HG03558 (cell line): ENCODE results near the gene VRK3.
A peak's percentile ranks its signal among the peaks of the same experiment; 100 is the strongest.

ENCODE experiments used
- ATAC-seq: cut with Tn5 transposase; IDR thresholded peaks from one replicate; pipeline ENCODE4 v1.9.1; 2021; ENCODE audit warnings: moderate number of reproducible peaks; ENCODE audit not compliant: unreplicated experiment; ENCODE audit errors: extremely low read depth

Gene VRK3

DNA sequence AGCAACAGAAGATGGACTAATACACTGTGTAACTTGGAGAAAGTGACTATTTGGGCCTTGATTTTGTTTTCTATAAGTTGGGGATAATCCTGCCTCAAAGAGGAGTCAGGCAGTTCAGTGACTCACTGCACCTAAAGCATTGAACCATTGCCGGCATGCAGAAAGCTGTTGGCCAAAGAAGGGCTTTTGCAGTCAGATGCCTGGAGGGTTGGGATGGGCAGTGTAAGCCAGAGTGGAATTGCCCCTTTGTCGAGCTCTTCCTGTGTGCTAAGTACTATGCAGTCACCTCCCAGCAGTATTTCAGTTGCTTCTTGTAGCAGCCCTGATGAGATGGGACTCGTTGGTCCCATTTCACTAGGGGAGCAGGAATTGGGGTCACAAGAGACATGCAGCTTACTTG is 11.7 kb upstream of the VRK3 start:
- no peak for ATAC-seq

DNA sequence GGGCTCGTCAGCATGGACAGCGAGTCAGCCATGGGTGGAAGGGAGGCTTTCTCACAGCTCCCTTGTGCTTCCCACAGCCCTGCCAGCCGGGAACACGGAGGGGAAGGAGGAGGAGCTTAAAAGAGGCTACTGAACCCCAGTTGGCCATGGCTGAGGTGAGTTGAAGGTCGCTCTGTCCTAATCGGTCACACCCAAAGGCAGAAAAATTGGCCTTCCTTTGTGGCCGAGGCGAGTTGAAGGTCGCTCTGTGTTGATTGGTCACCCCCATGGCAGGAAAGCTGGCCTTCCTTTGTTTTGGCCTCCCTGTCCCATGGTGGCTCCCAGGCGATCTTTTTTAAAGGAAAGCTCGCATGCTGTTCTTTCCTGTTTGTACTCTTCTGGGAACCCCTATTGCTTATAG is 5.8 kb upstream of the VRK3 start:
- ATAC-seq = no peak

DNA sequence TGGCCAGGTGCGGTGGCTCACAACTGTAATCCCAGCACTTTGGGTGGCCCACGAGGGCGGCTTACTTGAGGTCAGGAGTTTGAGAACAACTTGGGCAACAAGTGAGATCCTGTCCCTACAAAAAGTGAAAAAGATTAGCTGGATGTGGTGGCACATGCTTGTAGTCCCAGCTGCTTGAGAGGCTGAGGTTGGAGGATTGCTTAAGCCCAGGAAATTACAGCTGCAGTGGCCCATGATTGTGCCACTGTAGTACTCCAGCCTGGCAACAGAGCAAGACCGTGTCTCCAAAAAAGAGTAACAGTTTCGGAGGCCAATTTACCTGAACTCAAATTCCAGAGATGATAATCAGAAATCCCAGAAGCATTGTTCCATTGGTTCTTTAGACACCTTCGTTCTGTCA is 5.1 kb upstream of the VRK3 start:
- ATAC-seq = no peak

GRCh38 chr19:50026550-50026906 is 1.4 kb upstream of the VRK3 start:
- no peak for ATAC-seq

DNA sequence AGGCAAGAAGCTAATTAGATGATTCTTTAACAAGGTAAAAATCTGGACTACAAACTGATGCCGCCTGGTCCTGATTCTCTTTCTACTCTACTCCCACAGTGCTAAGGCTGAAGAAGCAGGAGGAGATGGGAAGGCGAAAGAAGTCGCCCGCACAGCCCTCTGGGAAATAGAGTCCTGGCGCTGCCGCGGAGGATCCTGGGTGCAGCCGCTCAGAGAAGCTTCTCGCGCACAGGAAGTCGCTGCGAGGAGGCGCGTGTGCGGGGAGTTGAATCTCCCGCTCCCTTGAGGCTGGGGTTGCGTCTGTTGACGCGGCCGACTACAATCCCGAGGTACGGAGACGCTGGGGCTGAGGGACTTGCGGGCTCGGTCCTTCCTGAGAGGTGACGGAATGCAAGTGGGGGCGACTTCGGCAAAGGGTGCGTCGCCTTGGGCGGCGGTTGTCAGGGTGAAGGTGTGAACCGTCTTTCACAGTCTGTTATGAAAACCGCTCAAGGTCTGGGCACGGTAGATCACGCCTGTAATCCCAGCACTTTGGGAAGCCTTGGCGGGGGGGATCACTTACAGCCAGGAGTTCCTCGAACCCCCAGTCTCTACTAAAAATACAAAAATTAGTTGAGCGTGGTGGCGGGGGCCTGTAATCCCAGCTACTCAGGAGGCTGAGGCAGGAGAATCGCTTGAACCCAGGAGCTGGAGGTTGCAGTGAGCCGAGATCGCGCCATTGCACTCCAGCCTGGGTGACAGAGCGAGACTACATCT is 800 bp upstream of the VRK3 start, which contains the start of gene ZNF473:
ZNF473 (plus strand) TSS at position 212 of the 756 bp plus-strand sequence. CDS start 5,078 bp downstream, outside the sequence.
- peak; percentile 37 for ATAC-seq

DNA sequence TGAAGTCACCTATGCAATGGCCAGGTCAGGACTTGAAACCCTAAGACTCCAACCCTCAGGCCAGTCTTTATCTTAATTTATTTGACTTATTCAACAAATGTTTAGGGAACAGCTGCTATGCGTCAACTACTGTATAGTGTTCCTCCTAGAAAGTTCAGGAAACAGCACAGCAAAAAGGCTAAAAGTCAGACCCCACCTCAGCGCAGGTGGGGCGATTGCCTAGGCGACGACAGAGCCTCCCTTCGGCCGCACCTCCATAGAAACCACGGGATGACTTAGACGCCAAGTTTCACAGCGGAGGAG is 502 bp downstream of the VRK3 start:
- no peak for ATAC-seq

DNA sequence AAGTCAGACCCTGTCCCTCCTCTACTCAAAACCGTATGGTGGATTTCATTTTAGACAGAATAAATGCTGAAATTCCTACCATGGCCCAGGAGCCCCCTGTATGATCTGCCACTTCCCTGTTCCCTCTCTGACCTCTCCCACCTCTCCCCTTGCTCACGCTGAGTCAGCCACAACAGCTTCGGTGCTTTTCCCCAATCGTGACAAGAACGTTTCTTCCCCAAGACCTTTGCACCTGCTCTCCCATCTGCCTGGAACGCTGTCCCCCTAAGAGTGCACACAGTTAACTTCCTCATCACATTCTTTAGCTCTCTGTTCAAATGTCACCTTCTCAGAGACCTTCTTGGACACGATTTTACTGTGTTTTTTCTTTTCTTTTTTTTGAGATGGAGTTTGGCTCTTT is 2.3 kb downstream of the VRK3 start:
- ATAC-seq = no peak

DNA sequence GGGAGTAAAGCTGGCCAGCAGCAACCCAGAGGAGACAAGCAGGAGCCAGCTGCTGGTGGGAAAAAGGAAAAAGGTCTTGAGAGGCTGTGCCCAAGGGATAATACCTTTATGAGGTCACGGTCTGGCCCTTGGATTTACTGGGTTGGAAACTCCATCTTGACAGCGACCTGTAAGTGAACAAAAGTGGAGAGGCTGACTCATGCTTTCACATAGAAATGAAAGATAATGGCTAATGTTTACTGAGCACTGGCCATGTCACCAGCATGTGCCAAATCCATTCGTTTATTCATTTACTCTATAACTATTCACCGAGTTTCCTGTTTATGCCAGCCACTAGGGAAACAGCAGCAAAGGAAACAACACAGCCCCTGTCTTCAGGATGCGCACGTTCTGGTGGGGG is 4.7 kb downstream of the VRK3 start:
- no peak for ATAC-seq

DNA sequence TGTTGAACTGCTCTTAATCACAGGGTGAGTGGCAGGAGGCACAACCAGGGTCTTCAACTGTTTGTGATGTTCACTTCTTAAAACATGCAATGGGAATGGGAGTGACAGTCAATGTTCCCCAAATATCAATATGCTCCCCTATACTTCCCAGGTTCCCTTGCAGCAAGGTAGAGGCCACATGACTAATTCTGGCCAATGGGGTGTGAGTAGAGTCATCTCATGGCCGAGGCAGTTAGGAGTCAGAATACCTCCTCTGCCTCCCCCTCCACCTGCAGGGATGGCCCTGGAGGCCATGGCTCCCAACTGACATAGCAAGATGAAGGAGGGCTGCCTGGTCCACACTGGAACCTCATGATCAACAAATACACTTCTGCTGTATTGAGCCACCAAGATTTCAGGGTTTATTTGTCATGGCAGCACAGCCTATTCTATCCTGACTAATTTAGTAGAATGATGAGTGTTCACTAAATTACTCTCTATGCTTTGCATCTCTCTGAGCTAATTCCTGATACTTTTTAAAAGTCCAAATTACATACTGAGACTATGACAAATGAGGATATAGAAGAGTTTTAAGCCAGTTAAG is 8.9 kb downstream of the VRK3 start:
- ATAC-seq = no peak

GRCh38 chr19:50008532-50008931 is 16.6 kb downstream of the VRK3 start:
- no peak for ATAC-seq

DNA sequence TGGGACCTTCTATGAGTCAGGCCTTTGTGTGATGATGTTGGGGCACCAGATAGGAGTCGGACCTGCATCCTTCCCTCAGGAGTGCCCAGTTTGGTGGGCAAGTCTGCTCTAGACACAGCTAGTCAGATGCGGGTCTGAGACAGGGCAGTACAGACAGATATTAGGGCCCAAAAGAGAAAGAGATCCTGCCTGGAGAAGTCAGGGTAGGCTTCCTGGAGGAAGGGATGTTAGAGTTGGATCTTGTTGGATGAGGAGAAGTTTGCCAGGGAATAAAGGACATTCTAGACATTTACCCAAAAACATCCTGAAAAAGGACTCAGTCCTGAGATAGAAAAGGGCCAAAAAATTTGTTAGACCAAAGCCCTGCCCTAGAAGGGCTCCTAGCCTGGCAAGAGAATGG is 17.2 kb downstream of the VRK3 start:
- ATAC-seq = no peak

DNA sequence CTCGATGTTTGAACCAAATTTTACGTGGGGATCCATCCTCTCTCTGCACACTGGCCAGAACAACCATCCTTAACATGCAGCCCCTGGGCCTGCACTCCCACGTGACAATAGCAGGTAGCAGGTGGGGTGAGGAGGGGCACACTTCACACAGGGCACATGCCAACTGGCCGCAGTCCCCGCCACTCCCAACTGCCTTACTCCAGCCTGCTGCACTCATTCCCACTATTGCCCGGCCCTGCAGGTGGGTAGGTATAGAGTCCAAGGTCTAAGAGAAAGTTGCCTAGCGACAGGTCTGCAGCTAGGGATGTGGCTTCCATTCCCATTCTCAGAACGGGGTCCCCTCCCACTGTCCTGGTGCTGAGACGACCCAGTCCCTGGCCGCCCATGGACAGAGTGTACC is 18.0 kb downstream of the VRK3 start:
- ATAC-seq = no peak

DNA sequence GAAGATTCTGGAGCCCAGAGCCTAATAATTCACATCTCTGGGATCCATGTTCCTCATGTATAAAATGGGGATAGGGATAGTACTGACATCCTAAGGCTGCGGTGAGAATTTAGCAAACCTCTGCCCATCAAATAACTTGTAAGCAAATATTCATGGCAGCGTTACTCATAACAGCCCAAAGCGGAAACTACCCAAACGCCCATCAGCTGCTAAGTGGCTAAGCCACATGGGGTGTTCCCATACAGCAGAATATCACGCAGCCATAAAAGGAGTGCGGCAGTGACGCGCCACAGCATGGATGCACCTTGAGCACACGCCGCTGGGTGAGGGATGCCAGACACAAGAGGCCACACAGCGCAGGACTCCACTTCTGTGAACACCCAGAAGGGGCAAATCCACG is 19.7 kb downstream of the VRK3 start:
- no peak for ATAC-seq

DNA sequence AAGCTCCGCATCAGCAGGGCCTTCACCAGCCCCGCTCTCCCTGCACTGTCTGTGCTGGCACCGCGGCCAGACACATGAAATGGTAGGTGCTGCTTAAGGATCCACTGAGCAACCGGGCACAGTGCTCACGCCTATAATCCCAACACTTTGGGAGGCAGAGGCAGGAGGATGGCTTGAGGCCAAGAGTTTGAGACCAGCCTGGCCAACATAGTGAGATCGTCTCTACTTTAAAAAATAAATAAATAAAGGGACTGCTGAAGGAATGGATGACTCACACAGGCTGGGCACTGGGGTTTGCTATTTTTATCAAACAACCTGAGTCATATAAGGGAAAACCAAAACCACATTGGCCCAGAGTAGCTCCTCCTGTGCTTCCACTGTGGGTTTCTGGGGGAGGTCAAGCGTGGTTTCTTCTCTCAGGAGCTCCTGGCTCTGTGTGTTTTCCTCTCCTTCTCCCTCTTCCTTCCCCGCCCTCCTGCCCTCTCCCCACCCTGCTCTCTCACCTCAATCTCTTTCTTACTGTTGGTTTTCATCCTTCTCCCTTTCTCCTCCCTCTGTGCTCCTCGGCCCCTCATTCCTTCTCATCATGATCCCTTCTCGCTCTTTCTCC is 21.3 kb downstream of the VRK3 start:
- no peak for ATAC-seq

DNA sequence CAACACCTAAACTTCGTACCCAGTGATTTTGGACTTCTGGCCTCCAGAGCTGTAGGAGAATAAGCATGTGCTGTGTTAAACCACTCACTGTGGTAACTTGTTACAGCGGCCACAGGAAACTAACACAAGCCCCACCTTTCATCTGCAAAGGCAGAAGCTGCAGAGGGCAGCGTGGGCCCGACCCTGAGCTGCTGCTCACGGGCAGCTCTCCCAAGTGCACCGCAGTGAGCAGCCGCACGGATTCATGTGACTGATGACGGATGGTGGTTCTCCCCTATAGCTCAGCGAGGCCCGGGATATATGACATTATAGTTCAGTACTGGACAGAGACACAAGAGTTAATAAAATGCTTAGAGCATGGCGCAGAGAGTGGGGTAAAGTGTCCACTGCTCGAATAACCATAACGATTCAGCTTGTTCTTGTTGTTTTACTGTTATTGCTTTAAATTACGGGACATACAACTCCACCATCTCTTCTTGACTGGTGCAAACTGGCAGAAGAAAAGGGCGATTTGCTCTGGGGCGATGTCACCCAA is 21.9 kb downstream of the VRK3 start:
- ATAC-seq = no peak

DNA sequence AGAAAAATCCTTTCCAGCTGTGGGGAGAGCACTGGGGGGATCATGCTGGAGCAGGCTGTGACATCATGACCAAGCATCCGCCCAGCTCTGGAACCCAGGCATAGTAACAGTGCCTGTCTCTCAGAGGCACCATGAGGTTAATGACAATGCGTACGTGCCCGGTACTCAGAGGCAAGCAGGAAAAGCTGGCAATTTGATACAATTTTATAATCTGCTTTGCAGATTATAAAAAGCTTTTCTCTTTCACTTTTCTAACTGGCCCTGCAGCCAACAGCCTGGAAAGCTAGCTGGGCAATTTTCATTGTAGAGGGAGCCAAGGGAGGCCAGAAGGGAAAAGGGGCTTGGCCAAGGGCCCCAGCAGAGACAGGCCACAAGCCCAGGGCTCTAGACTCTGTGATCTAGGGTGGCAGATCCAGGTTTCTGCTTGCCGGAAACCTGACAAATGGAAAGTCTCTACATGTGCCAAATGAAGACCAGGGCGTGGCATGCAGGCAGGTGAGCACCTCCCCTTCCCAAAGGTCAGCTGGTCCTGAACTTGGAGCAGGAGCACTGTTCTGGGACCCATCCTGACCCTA is 22.7 kb downstream of the VRK3 start:
- ATAC-seq = no peak

DNA sequence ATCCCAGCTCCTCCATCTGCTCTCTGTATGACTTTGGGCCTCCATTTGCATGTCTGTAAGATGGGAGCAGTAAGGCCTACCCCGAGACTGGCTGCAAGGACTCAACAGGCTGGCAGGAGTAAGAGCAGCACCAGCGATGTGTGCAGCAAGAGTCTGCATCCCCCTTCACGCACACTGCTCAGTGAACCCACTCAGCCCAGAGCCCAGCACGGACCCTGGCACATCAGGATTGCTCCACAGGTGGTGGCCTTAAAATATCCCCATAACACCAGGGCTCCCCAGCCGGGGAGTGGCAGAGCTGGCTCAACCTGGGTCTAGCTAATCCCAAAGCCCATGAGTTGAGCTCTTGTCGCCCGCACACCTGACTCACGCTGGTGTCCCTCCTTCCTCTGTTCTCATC is 23.4 kb downstream of the VRK3 start:
- no peak for ATAC-seq

GRCh38 chr19:50000841-50001557 is 24.2 kb downstream of the VRK3 start:
- ATAC-seq = no peak

DNA sequence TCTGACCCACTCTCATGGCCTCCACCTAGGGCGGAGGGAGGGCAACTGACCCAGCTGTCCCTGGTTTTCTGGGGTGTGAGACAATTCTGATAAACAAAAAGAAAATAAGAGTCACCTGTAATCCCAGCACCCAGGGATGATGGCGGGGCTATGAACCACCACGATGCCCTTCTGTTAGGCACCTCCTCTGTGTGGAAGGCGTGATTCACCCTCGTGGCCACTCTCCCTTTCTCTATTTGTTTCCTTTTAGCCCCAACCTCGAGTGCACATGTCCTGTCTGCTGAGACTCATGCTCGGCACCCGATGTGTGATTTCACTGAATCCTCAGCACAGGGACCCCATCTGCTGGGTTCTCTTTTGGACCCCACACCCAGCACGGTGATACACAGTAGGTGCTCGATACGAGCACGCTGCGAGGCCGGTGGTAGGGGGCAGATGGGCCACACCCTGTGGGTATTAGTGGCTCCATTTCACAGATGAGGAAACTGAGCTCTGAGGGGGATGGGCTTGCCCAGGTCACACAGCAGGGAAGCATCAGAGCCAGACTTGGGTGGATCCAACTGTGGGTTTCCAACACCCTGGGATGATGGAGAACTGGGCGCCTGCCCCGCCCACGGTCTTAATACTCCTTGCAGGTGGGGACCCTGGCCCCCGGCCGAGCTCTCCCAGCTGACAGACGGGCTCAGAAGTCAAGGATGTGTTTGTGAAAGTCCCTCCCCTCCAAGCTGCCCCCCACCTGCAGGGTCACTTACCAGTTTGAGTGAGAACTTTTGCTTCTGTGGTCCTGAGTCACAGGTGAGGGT is 24.9 kb downstream of the VRK3 start:
- ATAC-seq = no peak
